Measurements from ENCODE around the gene PIWIL1.
A peak's percentile ranks its signal among the peaks of the same experiment; 100 is the strongest.

PIWIL1 gene

DNA sequence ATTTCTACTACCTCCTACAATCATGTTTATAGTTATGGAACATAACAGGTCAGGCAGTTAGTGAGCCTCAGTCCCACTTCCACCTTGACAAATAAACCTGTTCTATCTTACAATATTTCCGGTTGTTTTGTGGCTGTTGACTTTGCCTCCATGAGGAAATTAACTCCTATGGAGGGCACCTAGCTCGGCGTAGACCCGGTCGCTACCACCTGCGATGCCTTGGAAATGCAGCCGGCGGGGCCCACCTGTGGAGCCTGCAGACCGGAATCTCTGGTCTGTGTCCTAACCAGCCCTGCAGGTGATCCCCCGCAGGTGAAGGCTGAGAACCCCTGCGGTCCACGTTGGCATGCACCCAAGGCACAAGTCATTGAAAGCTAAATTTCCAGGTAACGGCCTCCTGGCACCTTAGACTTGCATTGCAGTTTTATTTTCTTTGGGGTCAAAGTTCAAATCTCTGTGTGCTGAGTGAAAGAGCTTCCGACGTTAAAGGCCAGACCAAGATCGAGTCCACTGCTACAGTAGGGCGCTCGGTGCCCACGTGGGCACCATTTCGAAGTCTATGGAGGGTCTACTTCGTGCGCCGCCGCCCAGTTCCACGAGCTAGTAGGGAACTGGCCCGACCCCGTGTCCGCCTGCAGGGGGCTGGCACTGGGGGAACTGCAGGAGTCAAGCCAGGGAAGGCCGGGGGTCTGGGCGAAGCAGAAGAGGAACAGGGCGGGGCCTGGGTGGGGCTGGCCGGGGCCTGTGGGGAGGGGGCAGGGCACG lies 782 bp upstream of the PIWIL1 start:
- H3K9ac ChIP-seq (ENCODE audit: insufficient read length, low read depth), result no peak overlapping the region
- no peaks in the 10 kb centered on the region for H3K36me3 ChIP-seq (ENCODE audit: insufficient read depth, insufficient read length, low read length)
- peaks cover 50% of the 10 kb centered on the region for H3K27me3 ChIP-seq (ENCODE audit: insufficient read depth, insufficient read length)
- no peak overlapping the region for H3K4me3 ChIP-seq (ENCODE audit: insufficient read length, low read depth)
- no peak for DNase-seq (ENCODE audit: low read depth, low spot score)
- peaks cover 11% of the 10 kb centered on the region for H3K9me3 ChIP-seq (ENCODE audit: insufficient read depth, low read length)
- H3K4me1 ChIP-seq (ENCODE audit: insufficient read depth, insufficient read length), result peaks cover 9% of the 10 kb centered on the region
- TF ChIP-seq YY1 (IDR thresholded peaks at IDR 0.05; ENCODE audit: insufficient read depth, insufficient read length) (no peak), SUZ12 (IDR thresholded peaks at IDR 0.05; ENCODE audit: extremely low read depth, insufficient read depth, insufficient read length) (no peak), ZNF274 (IDR thresholded peaks at IDR 0.05; ENCODE audit: low read depth, low read length) (no peak)

DNA sequence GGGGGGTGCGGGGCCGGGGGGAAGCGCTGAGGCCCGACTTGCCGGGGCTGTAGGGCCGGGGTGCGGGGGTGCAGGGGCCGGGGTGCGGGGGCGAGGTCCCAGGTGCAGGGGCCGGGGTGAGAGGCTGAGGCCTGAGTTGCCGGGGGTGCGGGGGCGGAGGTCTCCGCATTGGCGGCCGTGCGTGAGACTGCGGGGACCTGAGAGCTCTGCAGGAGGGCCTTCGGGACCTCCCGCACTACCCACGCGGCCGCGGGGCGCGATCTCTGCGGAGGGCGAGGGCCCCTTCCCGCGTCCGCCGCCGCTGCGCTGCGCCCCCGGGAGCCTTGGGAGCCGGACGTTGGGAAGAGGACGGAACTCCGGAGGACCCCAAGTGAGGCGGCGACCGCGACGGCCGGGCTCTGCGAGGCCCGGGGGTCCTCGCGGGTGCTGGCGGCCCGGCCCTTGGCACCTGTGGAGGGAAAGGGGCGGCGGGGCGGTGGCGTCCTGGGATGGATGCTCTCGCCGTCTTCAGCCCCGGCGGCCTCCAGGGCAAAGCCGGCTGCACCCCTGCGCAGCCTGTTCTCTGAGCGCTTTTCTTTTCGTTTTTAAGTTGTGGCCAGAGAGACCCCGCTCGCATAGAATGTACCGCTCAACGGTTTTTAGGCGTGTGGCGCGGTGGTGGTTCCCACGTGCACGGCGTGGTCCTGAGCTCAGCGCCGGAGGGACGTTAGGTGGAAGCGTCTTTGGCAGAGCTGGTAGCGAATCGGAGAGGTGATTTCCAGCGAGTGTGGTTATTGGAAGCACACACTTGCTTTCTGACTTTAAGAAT lies 1.3 kb downstream of the PIWIL1 start:
- peak overlapping the region; percentile 11 for H3K4me3 ChIP-seq (ENCODE audit: insufficient read length, low read depth)
- no peak overlapping the region for H3K9ac ChIP-seq (ENCODE audit: insufficient read length, low read depth)
- no peak for DNase-seq (ENCODE audit: low read depth, low spot score)
- TF ChIP-seq ZNF274 (IDR thresholded peaks at IDR 0.05; ENCODE audit: low read depth, low read length) (no peak), YY1 (IDR thresholded peaks at IDR 0.05; ENCODE audit: insufficient read depth, insufficient read length) (no peak), SUZ12 (IDR thresholded peaks at IDR 0.05; ENCODE audit: extremely low read depth, insufficient read depth, insufficient read length) (no peak)
- peaks cover 9% of the 10 kb centered on the region for H3K4me1 ChIP-seq (ENCODE audit: insufficient read depth, insufficient read length)
- H3K9me3 ChIP-seq (ENCODE audit: insufficient read depth, low read length), result peaks cover 13% of the 10 kb centered on the region
- no peaks in the 10 kb centered on the region for H3K36me3 ChIP-seq (ENCODE audit: insufficient read depth, insufficient read length, low read length)
- peaks cover 44% of the 10 kb centered on the region for H3K27me3 ChIP-seq (ENCODE audit: insufficient read depth, insufficient read length)

DNA sequence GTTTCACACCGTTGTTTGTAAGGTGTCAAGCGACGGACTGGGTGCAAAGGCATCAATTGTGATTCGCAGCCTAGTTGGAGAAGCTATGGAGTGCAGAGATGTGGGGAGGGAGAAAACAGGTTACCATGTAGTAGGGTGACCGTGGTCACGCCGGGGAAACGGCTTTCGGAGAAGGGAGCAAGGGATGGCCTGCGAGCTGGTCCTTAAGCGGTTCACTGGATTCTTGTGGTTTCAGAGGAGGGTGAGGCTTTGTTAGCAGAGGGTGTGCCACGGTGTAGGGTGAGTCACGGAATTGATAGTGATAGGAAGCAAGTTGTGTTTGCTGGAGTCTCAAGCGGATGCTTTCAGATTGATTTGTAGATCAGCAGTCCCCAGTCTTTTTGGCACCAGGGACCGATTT lies 2.3 kb downstream of the PIWIL1 start:
- TF ChIP-seq ZNF274 (IDR thresholded peaks at IDR 0.05; ENCODE audit: low read depth, low read length), result no peak
- no peak for TF ChIP-seq SUZ12 (IDR thresholded peaks at IDR 0.05; ENCODE audit: extremely low read depth, insufficient read depth, insufficient read length)
- TF ChIP-seq YY1 (IDR thresholded peaks at IDR 0.05; ENCODE audit: insufficient read depth, insufficient read length), result no peak
- Histone ChIP-seq H3K4me3 (ENCODE audit: insufficient read length, low read depth) (peak overlapping the region; percentile 11), H3K36me3 (ENCODE audit: insufficient read depth, insufficient read length, low read length) (no peaks in the 10 kb centered on the region), H3K27me3 (ENCODE audit: insufficient read depth, insufficient read length) (peaks cover 35% of the 10 kb centered on the region), H3K9ac (ENCODE audit: insufficient read length, low read depth) (no peak overlapping the region), H3K4me1 (ENCODE audit: insufficient read depth, insufficient read length) (peaks cover 6% of the 10 kb centered on the region), H3K9me3 (ENCODE audit: insufficient read depth, low read length) (peaks cover 13% of the 10 kb centered on the region)
- DNase-seq (ENCODE audit: low read depth, low spot score), result no peak

DNA sequence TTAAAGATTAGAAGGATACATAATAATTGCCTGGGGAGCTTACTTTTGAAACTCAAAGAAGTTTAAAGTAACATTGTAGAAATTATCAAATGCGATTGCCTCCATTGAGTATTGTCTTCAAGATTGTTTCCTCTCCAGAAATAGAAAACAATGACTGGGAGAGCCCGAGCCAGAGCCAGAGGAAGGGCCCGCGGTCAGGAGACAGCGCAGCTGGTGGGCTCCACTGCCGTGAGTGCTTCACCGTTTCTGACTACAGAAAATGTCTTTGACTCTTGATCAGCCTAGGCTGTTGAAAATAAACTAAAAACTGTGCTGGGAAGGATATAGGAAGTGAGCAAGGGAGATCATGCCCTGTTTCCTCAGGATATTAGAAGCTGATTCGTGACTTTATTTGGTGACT lies 4.8 kb downstream of the PIWIL1 start:
- Histone ChIP-seq H3K9ac (ENCODE audit: insufficient read length, low read depth) (no peak overlapping the region), H3K4me3 (ENCODE audit: insufficient read length, low read depth) (no peak overlapping the region), H3K9me3 (ENCODE audit: insufficient read depth, low read length) (peaks cover 13% of the 10 kb centered on the region), H3K4me1 (ENCODE audit: insufficient read depth, insufficient read length) (peaks cover 5% of the 10 kb centered on the region), H3K27me3 (ENCODE audit: insufficient read depth, insufficient read length) (peaks cover 35% of the 10 kb centered on the region), H3K36me3 (ENCODE audit: insufficient read depth, insufficient read length, low read length) (no peaks in the 10 kb centered on the region)
- no peak for TF ChIP-seq YY1 (IDR thresholded peaks at IDR 0.05; ENCODE audit: insufficient read depth, insufficient read length)
- TF ChIP-seq SUZ12 (IDR thresholded peaks at IDR 0.05; ENCODE audit: extremely low read depth, insufficient read depth, insufficient read length), result no peak
- no peak for TF ChIP-seq ZNF274 (IDR thresholded peaks at IDR 0.05; ENCODE audit: low read depth, low read length)
- no peak for DNase-seq (ENCODE audit: low read depth, low spot score)

DNA sequence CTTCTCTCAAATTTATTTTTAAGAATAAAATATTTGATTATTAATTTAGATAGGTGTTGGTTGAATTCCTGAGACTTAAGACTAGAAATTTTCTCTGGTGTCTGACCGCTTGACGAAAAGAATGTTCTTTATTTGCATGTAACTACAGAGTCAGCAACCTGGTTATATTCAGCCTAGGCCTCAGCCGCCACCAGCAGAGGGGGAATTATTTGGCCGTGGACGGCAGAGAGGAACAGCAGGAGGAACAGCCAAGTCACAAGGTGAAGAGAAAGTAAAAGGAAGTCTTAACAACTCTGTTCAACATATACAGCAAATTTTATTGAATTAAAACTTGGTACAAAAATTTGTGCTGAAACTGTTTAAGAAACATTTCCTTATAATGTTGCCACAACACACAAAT lies 5.2 kb downstream of the PIWIL1 start:
- Histone ChIP-seq H3K36me3 (ENCODE audit: insufficient read depth, insufficient read length, low read length) (no peaks in the 10 kb centered on the region), H3K9ac (ENCODE audit: insufficient read length, low read depth) (no peak overlapping the region), H3K9me3 (ENCODE audit: insufficient read depth, low read length) (peaks cover 13% of the 10 kb centered on the region), H3K4me3 (ENCODE audit: insufficient read length, low read depth) (no peak overlapping the region), H3K4me1 (ENCODE audit: insufficient read depth, insufficient read length) (peaks cover 5% of the 10 kb centered on the region), H3K27me3 (ENCODE audit: insufficient read depth, insufficient read length) (peaks cover 35% of the 10 kb centered on the region)
- DNase-seq (ENCODE audit: low read depth, low spot score), result no peak
- TF ChIP-seq YY1 (IDR thresholded peaks at IDR 0.05; ENCODE audit: insufficient read depth, insufficient read length), result no peak
- no peak for TF ChIP-seq SUZ12 (IDR thresholded peaks at IDR 0.05; ENCODE audit: extremely low read depth, insufficient read depth, insufficient read length)
- TF ChIP-seq ZNF274 (IDR thresholded peaks at IDR 0.05; ENCODE audit: low read depth, low read length), result no peak

DNA sequence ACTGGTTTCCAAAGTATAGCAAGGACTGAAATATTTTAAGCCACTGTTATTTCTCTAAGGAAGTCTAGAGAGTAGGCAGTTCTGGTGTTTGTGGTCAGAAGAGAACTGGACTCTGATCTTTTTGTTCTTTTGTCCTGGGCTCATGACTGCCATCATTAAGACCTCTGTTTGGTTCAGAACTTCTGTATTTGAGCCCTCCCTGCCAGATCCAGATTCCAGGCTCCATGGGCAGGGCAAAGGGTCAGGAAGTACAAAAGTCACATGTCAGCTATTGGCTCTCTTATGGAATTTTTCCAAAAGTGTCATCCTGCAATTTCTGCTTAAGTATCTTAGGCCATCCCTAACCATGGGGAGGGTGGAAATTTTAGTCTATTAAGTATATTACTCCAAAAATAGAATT lies 6.8 kb downstream of the PIWIL1 start:
- TF ChIP-seq YY1 (IDR thresholded peaks at IDR 0.05; ENCODE audit: insufficient read depth, insufficient read length) (no peak), SUZ12 (IDR thresholded peaks at IDR 0.05; ENCODE audit: extremely low read depth, insufficient read depth, insufficient read length) (no peak), ZNF274 (IDR thresholded peaks at IDR 0.05; ENCODE audit: low read depth, low read length) (no peak)
- Histone ChIP-seq H3K9ac (ENCODE audit: insufficient read length, low read depth) (no peak overlapping the region), H3K36me3 (ENCODE audit: insufficient read depth, insufficient read length, low read length) (no peaks in the 10 kb centered on the region), H3K4me1 (ENCODE audit: insufficient read depth, insufficient read length) (peaks cover 2% of the 10 kb centered on the region), H3K27me3 (ENCODE audit: insufficient read depth, insufficient read length) (peaks cover 24% of the 10 kb centered on the region), H3K9me3 (ENCODE audit: insufficient read depth, low read length) (peaks cover 13% of the 10 kb centered on the region), H3K4me3 (ENCODE audit: insufficient read length, low read depth) (no peak overlapping the region)
- DNase-seq (ENCODE audit: low read depth, low spot score), result no peak

DNA sequence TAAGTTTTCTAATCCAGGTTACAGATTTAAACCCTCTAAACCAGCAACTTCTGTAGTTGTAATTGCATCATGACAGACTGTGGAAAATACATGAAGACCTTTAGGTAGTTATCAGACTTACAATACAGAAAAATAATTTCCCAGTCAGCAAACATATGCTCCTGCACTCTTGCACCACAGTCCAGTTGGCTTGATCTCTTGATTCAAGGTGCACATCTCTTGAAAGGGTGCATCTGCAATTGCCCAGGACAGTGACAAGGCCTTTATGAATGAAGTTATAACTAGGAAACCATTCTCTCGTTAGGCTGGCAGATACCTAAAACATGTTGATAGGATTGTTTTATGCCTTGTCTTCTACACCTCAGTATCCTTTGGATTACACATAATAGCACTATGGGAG lies 7.6 kb downstream of the PIWIL1 start:
- no peak for DNase-seq (ENCODE audit: low read depth, low spot score)
- no peaks in the 10 kb centered on the region for H3K36me3 ChIP-seq (ENCODE audit: insufficient read depth, insufficient read length, low read length)
- H3K27me3 ChIP-seq (ENCODE audit: insufficient read depth, insufficient read length), result peaks cover 16% of the 10 kb centered on the region
- TF ChIP-seq SUZ12 (IDR thresholded peaks at IDR 0.05; ENCODE audit: extremely low read depth, insufficient read depth, insufficient read length) (no peak), YY1 (IDR thresholded peaks at IDR 0.05; ENCODE audit: insufficient read depth, insufficient read length) (no peak), ZNF274 (IDR thresholded peaks at IDR 0.05; ENCODE audit: low read depth, low read length) (no peak)
- H3K4me1 ChIP-seq (ENCODE audit: insufficient read depth, insufficient read length), result no peaks in the 10 kb centered on the region
- H3K9ac ChIP-seq (ENCODE audit: insufficient read length, low read depth), result no peak overlapping the region
- no peak overlapping the region for H3K4me3 ChIP-seq (ENCODE audit: insufficient read length, low read depth)
- peaks cover 13% of the 10 kb centered on the region for H3K9me3 ChIP-seq (ENCODE audit: insufficient read depth, low read length)

Measured in NT2/D1 (cell line).